Keratinocyte (primary cell): ENCODE data around the gene SYT1.

Source experiments
- CTCF ChIP-seq, 3 experiments: IDR thresholded peaks in 1 of 3; conservative IDR thresholded peaks in 1 of 3; optimal IDR thresholded peaks in 1 of 3; 2 replicates in 2 of 3; 3 replicates in 1 of 3; pipeline versions ENCODE3 to v1.5.1; 2011; ENCODE audit warnings: low read length in 3 of 3, mild to moderate bottlenecking in 3 of 3, moderate library complexity in 2 of 3, control low read depth in 1 of 3, inconsistent platforms in 1 of 3; ENCODE audit not compliant: insufficient read depth in 2 of 3; ENCODE audit errors: extremely low read depth in 1 of 3
- EZH2 ChIP-seq: IDR thresholded peaks from one replicate; pipeline ENCODE4 v1.6.1; 2012; ENCODE audit warnings: inconsistent platforms, mild to moderate bottlenecking, low read length, moderate library complexity

GRCh38 chr12:78917513-78917912, 52.9 kb downstream of the SYT1 start:
- TF ChIP-seq EZH2 (no peak), CTCF (optimal IDR thresholded peaks at IDR 0.05 in 1 of 3, IDR thresholded peaks at IDR 0.05 in 1 of 3, conservative IDR thresholded peaks at IDR 0.05 in 1 of 3; ENCODE audit: extremely low read depth in 1 of 3, insufficient read depth in 2 of 3, low read length in 3 of 3) (no peak)
